ENCODE results near the gene NPAS2.

NPAS2 gene

GRCh38 chr2:100997509-100998234 lies 177.7 kb downstream of the NPAS2 start:
- DNase-seq = no peak

- DNase-seq = no peak
These were observed 178.3 kb downstream of the NPAS2 start for GRCh38 chr2:100998235-100998573.

- no peak for DNase-seq
These were observed 180.1 kb downstream of the NPAS2 start for GRCh38 chr2:100999995-101000394.

GRCh38 chr2:101001691-101002561 lies 182.0 kb downstream of the NPAS2 start, which contains the start of gene RPL31:
Gene RPL31 (plus strand): TSS chr2:101002289. CDS start chr2:101002702, 413 bp downstream.
- DNase-seq = peak; percentile 93

- no peak for DNase-seq
These were observed 182.8 kb downstream of the NPAS2 start for GRCh38 chr2:101002562-101003277.

- DNase-seq = no peak
These were observed 183.4 kb downstream of the NPAS2 start for GRCh38 chr2:101003278-101003775.

- DNase-seq = no peak
These were observed 184.8 kb downstream of the NPAS2 start for GRCh38 chr2:101004620-101005325.

- DNase-seq = no peak
These were observed 186.3 kb downstream of the NPAS2 start for GRCh38 chr2:101006065-101006715.

GRCh38 chr2:101007415-101008345 lies 187.7 kb downstream of the NPAS2 start:
- DNase-seq = no peak

- no peak for DNase-seq
These were observed 191.2 kb downstream of the NPAS2 start for GRCh38 chr2:101011152-101011551.

- DNase-seq = no peak
These were observed 192.2 kb downstream of the NPAS2 start for GRCh38 chr2:101012054-101012705.

GRCh38 chr2:101012706-101013181 lies 192.8 kb downstream of the NPAS2 start:
- DNase-seq = peak; percentile 32

- DNase-seq = no peak
These were observed 194.4 kb downstream of the NPAS2 start for GRCh38 chr2:101014264-101014857.

GRCh38 chr2:101017371-101017770 lies 197.4 kb downstream of the NPAS2 start:
- no peak for DNase-seq

- no peak for DNase-seq
These were observed 199.0 kb downstream of the NPAS2 start for GRCh38 chr2:101018934-101019333.

GRCh38 chr2:101022221-101022620 lies 202.3 kb downstream of the NPAS2 start:
- no peak for DNase-seq

- DNase-seq = no peak
These were observed 203.6 kb downstream of the NPAS2 start for GRCh38 chr2:101023327-101024107.

GRCh38 chr2:101025561-101025960 lies 205.6 kb downstream of the NPAS2 start:
- DNase-seq = no peak

- DNase-seq = no peak
These were observed 206.3 kb downstream of the NPAS2 start for GRCh38 chr2:101026253-101026701.

Data from activated T-cell treated with anti-CD3 and anti-CD28 coated beads for 4 hours (primary cell).